HG03469 (cell line): ENCODE measurements around the gene COMTD1.
A peak's percentile ranks its signal among the peaks of the same experiment; 100 is the strongest.
"Not testable (repeated sequence)": the region's sequence is repeated elsewhere in the genome, so short reads cannot be mapped to it uniquely, and the experiment has no call there.

Source experiments
- ATAC-seq: cut with Tn5 transposase; IDR thresholded peaks from one replicate; pipeline ENCODE4 v1.9.1; 2021; ENCODE audit warnings: mild to moderate bottlenecking, moderate library complexity, moderate number of reproducible peaks; ENCODE audit not compliant: unreplicated experiment

COMTD1 gene

DNA sequence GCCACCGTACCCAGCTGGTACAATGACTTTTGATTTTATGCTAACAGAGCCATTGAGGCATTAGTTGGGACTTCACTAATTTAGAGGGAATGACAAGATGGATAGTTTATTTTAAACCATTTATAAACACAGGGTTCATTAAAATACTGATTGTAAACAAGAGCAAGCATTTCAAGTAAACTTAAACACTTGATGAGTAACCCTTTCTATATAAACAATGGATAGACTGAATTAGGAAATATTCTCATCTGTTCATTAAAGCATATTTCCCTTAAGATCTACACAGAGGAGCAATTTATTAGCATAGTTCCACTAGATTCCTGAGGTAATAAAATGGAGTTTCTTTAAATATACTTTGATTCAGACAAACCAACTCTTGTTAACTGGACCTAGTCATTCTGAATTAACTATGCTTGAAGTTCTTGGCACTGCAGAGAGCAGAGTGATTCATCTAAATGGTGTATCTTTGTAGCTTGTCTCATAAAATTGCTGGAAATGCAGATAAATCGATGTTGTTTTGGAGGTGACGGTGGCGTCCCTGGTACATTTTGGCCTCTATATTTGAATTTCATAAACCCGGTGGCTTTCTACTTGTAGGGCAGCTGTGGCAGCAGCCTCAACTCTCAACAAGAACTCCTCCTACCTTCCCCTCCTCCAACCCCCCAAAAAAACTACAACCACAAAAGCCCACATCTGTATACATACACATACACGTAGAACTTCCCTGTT lies 40.6 kb downstream of the COMTD1 start:
- ATAC-seq, result no peak

- not testable (repeated sequence) for ATAC-seq
These were observed 41.1 kb downstream of the COMTD1 start for GRCh38 chr10:75194625-75195024.

DNA sequence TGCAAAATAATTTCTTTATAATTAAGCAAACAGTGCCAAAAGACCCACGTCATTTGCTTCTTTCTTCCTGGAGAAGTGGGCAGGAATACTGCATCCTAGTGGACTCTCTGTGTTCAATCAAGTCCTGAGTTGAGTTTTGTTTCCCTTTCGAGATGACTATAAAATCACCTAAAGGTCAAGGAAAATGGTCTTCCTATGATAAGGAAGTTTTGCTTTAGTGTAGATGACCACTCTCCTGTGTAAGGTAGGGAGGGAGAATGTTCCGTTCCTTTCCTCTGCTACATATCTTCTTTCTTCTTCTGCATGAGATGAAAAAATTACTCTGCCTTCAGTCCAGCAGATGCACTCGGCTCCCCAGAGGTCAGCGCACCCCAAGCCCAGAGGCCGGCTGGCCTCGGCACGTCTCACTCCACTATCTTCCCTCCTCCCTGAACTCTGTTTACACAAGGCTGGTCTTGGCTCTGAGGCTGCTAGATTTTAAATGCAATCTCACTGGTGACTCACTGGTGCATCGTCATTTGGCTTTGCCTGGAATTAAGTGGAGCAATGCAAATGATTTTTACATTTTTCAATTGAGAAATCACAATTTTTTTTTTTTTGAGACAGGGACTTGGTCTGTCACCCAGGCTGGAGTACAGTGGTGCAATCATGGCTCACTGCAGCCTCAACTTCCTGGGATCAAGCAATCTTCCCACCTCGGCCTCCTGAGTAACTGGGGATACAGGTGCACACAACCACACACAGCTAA lies 43.8 kb downstream of the COMTD1 start:
- ATAC-seq, result no peak

DNA sequence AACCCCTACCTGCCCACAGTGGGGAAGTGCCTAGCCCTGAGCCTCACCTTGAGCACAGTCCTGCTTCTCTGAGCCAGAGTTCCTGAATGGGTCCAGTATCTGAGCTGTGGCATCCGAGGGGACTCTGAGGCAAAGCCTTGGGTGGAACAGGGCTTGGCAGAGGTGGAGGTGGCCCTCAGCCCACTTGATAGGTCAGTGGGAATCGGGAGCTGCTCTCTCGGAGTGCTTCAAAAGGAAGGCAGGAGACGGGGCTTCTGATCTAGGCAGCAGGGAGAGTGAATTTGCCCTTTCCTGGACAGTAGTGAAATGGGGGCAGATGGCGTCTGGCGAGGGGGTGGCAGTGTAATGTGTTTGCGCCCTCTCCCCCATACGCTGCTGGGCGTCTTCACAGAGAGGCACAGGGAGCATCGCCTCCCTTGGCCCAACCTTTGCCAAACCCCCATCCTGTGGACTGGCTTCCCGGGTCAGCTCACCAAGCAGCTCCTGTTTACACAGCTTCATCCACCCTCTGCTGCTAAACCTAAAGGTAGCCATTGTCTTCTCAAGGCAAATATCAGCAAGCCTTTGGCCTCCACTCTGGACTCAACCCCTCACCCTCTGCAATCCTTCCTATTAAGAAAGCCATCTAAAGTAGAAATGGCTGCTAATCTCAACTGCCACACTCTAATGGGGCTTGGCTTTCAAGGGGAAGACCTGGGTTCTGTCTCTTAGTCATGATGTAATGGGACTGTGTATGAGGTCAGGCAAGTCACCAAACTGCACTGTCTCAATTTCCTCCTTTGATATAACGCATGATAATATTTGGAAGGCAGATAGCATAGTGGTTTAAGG lies 46.3 kb downstream of the COMTD1 start:
- ATAC-seq, result no peak

DNA sequence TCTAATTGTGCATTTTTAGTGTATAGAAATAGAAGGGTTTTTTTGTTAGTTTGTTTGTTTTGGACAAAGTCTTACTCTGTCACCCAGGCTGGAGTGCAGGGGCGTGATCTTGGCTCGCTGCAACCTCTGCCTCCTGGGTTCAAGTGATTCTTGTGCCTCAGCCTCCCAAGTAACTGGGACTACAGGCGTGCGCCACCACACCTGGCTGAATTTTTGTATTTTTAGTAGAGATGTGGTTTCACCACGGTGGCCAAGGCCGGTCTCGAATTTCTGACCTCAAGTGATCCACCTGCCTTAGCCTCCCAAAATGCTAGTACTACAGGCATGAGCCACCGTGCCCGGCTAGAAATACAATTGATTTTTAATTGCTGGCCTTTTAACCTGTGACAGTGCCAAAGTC lies 47.2 kb downstream of the COMTD1 start:
- not testable (repeated sequence) for ATAC-seq

DNA sequence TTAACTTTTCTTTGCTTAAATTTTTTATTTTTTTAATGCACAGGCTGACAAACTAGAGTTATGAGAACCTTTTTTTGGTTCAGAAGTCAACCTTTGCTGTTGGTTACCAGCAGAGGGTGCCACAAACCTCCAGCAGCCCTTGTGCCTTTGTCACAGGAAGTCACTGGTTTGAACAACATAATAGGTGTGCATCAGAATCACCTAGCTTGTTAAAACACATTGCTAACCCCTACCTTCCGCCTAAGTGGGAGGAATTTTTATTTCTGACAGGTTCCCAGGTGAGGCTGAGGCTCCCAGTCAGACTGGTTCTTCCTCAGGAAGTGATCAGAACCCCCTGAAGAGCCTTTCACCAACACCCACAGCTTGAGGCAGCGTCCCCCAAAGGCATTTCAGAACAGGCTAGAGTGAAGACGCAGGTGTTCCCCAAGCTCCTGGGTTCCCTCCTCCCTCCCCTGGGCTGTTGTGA lies 47.8 kb downstream of the COMTD1 start:
- peak; percentile 60 for ATAC-seq

DNA sequence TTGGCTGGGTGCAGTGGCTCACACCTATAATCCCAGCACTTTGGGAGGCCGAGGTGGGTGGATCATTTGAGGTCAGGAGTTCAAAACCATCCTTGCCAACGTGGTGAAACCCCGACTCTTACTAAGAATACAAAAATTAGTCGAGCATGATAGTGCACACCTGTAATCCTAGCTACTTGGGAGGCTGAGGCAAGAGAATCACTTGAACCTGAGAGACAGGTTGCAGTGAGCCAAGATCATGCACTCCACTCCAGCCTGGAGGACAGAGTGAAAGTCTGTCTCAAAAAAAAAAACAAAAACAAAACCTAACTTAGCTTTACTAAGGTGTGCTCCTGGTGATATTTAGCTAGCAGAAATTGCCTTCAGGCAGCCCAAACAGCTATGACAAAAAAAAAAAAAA lies 49.4 kb downstream of the COMTD1 start:
- no peak for ATAC-seq
